Measurements from ENCODE around the gene MRAS. TPM values are rescaled to one million over a fixed set of nuclear protein-coding genes. Genes with fewer than 3 reads are reported as not detected.

Gene MRAS
- total RNA-seq (2021; fragmentation: NEBNext Ultra II Directional; extraction: Animal tissue kit (Norgen Biotek cat#: 25700)) (15.6 and 16.2 TPM in 2 replicates), polyA plus RNA-seq (2011; rRNA removed) (10.6 and 15.1 TPM in 2 replicates), polyA minus RNA-seq (2011; rRNA and poly(A)+ RNA removed) (14.3 and 17.3 TPM in 2 replicates)
- polyA plus RNA-seq (2011; cell fraction: cytosol; rRNA removed): 10.6 TPM
- 12.2 TPM for polyA plus RNA-seq (2011; cell fraction: nucleus; rRNA removed)
- 10.5 to 14.7 TPM (median 12.3 TPM) in 4 replicates for polyA plus RNA-seq (2012, experiment 1 of 2)
- polyA plus RNA-seq (2012, experiment 2 of 2): 4.4 TPM
- polyA plus RNA-seq (2013, experiment 1 of 2): 10.0 TPM
- 9.6 TPM for polyA plus RNA-seq (2013, experiment 2 of 2)
- 4.1 TPM for polyA minus RNA-seq (2011; cell fraction: cytosol; rRNA and poly(A)+ RNA removed)
- 9.0 TPM for polyA minus RNA-seq (2011; cell fraction: nucleus; rRNA and poly(A)+ RNA removed)
- long read RNA-seq, experiment 1, partial matches to known transcripts: 1 of 10 reads
- long read RNA-seq, experiment 1, other reads (novel, unspliced or antisense): 8 of 10 reads
- long read RNA-seq, experiment 2, full-length matches to known transcripts: 3 of 4 reads
- long read RNA-seq, experiment 2, partial matches to known transcripts: 1 of 4 reads
- long read RNA-seq, experiment 2, other reads (novel, unspliced or antisense): 0 of 4 reads

GRCh38 chr3:138347960-138348753, at the start of gene MRAS:
Gene MRAS (plus strand): TSS chr3:138348579. CDS start chr3:138372884, 24,305 bp downstream.
- Histone ChIP-seq H3K36me3 (ENCODE audit: control insufficient read depth in 2 of 4, insufficient read depth in 4 of 4, low read length in 3 of 4) (no peaks in the 10 kb centered on the region), H3K27ac (ENCODE audit: low read depth, low read length) (no peak within 1 kb of the TSS; the same call in 1 of the 2 replicates), H4K8ac (ENCODE audit: extremely low read depth, insufficient read depth, low read length) (peak within 1 kb of the TSS; percentile 94), H2BK20ac (ENCODE audit: low read length) (no peak within 1 kb of the TSS), H4K5ac (ENCODE audit: insufficient read length, low read depth, low read length) (peak within 1 kb of the TSS; percentile 71), H2BK12ac (ENCODE audit: low read depth, low read length) (peak within 1 kb of the TSS; percentile 6; the same call in 1 of the 2 replicates), H3K9ac (replicated peaks in 1 of 4; ENCODE audit: extremely low read depth in 1 of 4, low read depth in 3 of 4, low read length in 3 of 4) (peak within 1 kb of the TSS; percentile 53 to 71 (median 62); a peak in 6 of 7 replicates), H3K56ac (replicated peaks; ENCODE audit: insufficient read length, low read depth, low read length) (no peak within 1 kb of the TSS), H4K20me1 (replicated peaks in 1 of 2; ENCODE audit: control insufficient read depth in 1 of 2, insufficient read depth in 2 of 2, low read length in 2 of 2) (no peaks in the 10 kb centered on the region), H3K4ac (replicated peaks; ENCODE audit: insufficient read length, low read depth, low read length) (no peak within 1 kb of the TSS), H2AFZ (ENCODE audit: low read length) (peak within 1 kb of the TSS; percentile 48; the same call in 1 of the 2 replicates), H3K79me1 (ENCODE audit: low read depth, low read length) (no peaks in the 10 kb centered on the region; the same call in 1 of the 2 replicates), H3K23ac (ENCODE audit: insufficient read length) (no peak within 1 kb of the TSS), H3K4me3 (ENCODE audit: extremely low read depth in 1 of 4, insufficient read depth in 2 of 4, low read depth in 3 of 4, low read length in 4 of 4) (peak within 1 kb of the TSS; percentile 54 to 87 (median 61)), H3K4me2 (ENCODE audit: insufficient read depth in 1 of 2, low read depth in 2 of 2, low read length in 2 of 2) (peak within 1 kb of the TSS; percentile 74 to 78), H2BK120ac (replicated peaks; ENCODE audit: low read depth, low read length) (no peak within 1 kb of the TSS), H4K91ac (replicated peaks; ENCODE audit: insufficient read length, low read length) (peak within 1 kb of the TSS; percentile 69), H3K9me3 (ENCODE audit: insufficient read depth in 2 of 2, low read depth in 1 of 2, low read length in 1 of 2) (no peaks in the 10 kb centered on the region), H3K18ac (ENCODE audit: extremely low read depth, low read length) (peak within 1 kb of the TSS; percentile 73), H2AK5ac (ENCODE audit: low read depth, low read length) (no peak within 1 kb of the TSS), H3K14ac (ENCODE audit: insufficient read length) (no peak within 1 kb of the TSS), H3K27me3 (replicated peaks in 1 of 4; ENCODE audit: control insufficient read depth in 3 of 4, extremely low read depth in 1 of 4, insufficient read depth in 3 of 4, low read length in 3 of 4) (peaks cover 0 to 13% (median 4%) of the 10 kb centered on the region in 4 experiments; a peak in 3 of 7 replicates), H3K23me2 (ENCODE audit: low read depth, low read length) (peaks cover 2% of the 10 kb centered on the region; the same call in 1 of the 2 replicates), H2BK5ac (ENCODE audit: low read depth, low read length) (peak within 1 kb of the TSS; percentile 74; the same call in 1 of the 2 replicates), H3K79me2 (ENCODE audit: control insufficient read depth in 1 of 2, insufficient read depth in 2 of 2, low read length in 2 of 2) (no peaks in the 10 kb centered on the region), H2BK15ac (ENCODE audit: low read length) (peak within 1 kb of the TSS; percentile 61; the same call in 1 of the 2 replicates), H3K4me1 (replicated peaks in 1 of 4; ENCODE audit: control insufficient read depth in 3 of 4, insufficient read depth in 4 of 4, low read length in 3 of 4) (peaks cover 0 to 10% (median 4%) of the 10 kb centered on the region in 4 experiments; a peak in 3 of 7 replicates)
- WGBS, 2 experiments (ENCODE audit: extremely low coverage in 1 of 2, insufficient coverage in 1 of 2, insufficient read length in 1 of 2, insufficient replicate concordance in 2 of 2, low coverage in 1 of 2, low lambda C conversion rate in 2 of 2, missing lambda C conversion rate in 1 of 2): 2% methylated on average over 59 of the region's 93 CpGs; no CpG with 5 or more reads in 1 of the 2 experiments
- ChIA-PET CTCF (ENCODE audit: partially characterized antibody) (interaction anchor here (0.5 to 8.5 kb wide), 12 partner anchors 8 to 78 kb away, joined by 3 to 66 read pairs (median 4); no protein-coding TSS in a partner anchor), POLR2A (ENCODE audit: partially characterized antibody) (interaction anchor here (0.6 to 2.1 kb wide), 9 partner anchors 11 to 488 kb away, joined by 3 to 7 read pairs (median 4); no protein-coding TSS in a partner anchor)
- DNase-seq (ENCODE audit: low read depth in 1 of 2, low spot score in 2 of 2) (peak; percentile 46 to 85), FAIRE-seq (no peak)
- peak; percentile 56 for TF ChIP-seq TAF1 (IDR thresholded peaks at IDR 0.05; ENCODE audit: low read depth, low read length)
- TF ChIP-seq CHD1 (IDR thresholded peaks at IDR 0.05; ENCODE audit: low read depth, low read length): no peak
- peak in 1 of 2 experiments; percentile 49; a peak in 2 of 3 replicates for TF ChIP-seq POLR2A (IDR thresholded peaks at IDR 0.05; ENCODE audit: control extremely low read depth in 1 of 2, low read depth in 2 of 2, low read length in 2 of 2)
- TF ChIP-seq RBBP5 (IDR thresholded peaks at IDR 0.05; ENCODE audit: borderline replicate concordance, low read depth, low read length): peak; percentile 64; the same call in 1 of the 2 replicates
- peak; percentile 50; the same call in 1 of the 2 replicates for TF ChIP-seq TBP (IDR thresholded peaks at IDR 0.05; ENCODE audit: low read depth, low read length)
- no peak for TF ChIP-seq FOSL1 (IDR thresholded peaks at IDR 0.05; ENCODE audit: insufficient read depth, low read depth, low read length)
- TF ChIP-seq POU5F1 (IDR thresholded peaks at IDR 0.05; ENCODE audit: low read depth, low read length): no peak
- TF ChIP-seq KDM4A (IDR thresholded peaks at IDR 0.05; ENCODE audit: low read depth, low read length, severe bottlenecking): peak; percentile 60
